Fibroblast of lung (primary cell): ENCODE results near the gene SLC4A2. TPM values are rescaled to one million over a fixed set of nuclear protein-coding genes. Genes with fewer than 3 reads are reported as not detected.

Source experiments
- DNase-seq, 2 donors: peaks; one replicate each; pipeline versions ENCODE4 v3.0.0 to v3.0.0-alpha.2; 2010; ENCODE audit warnings: low read depth in 2 of 2
- H2AFZ ChIP-seq: 2 replicates; pipeline ENCODE4 v1.5.1; 2012; ENCODE audit warnings: low read length, control low read depth, inconsistent platforms
- H3K27ac ChIP-seq: 2 replicates; pipeline ENCODE4 v1.5.1; 2011; ENCODE audit warnings: low read length, control low read depth; ENCODE audit not compliant: insufficient read depth
- H3K27me3 ChIP-seq: 2 replicates; pipeline ENCODE4 v1.5.1; 2011; ENCODE audit warnings: mild to moderate bottlenecking, low read length; ENCODE audit not compliant: control insufficient read depth, insufficient read depth
- H3K36me3 ChIP-seq: 2 replicates; pipeline ENCODE4 v1.5.1; 2011; ENCODE audit warnings: low read length; ENCODE audit not compliant: control insufficient read depth, insufficient read depth
- H3K4me1 ChIP-seq: 2 replicates; pipeline ENCODE4 v1.5.1; 2011; ENCODE audit warnings: low read length; ENCODE audit not compliant: control insufficient read depth, insufficient read depth; ENCODE audit errors: extremely low read depth
- H3K4me2 ChIP-seq: 2 replicates; pipeline ENCODE4 v1.5.1; 2011; ENCODE audit warnings: low read length, control low read depth; ENCODE audit not compliant: insufficient read depth; ENCODE audit errors: extremely low read depth
- H3K4me3 ChIP-seq, 4 experiments: fragments of 200-600 bp in 1 of 4; sonication (generic) in 1 of 4; replicated peaks in 1 of 4; 2 replicates each; pipeline ENCODE4 v1.5.1; 2011 to 2016; ENCODE audit warnings: low read length in 4 of 4, low read depth in 3 of 4, mild to moderate bottlenecking in 3 of 4, control low read depth in 2 of 4, inconsistent platforms in 1 of 4, mixed read lengths in 1 of 4; ENCODE audit not compliant: insufficient read depth in 1 of 4; ENCODE audit errors: control extremely low read depth in 1 of 4
- H3K79me2 ChIP-seq: 2 replicates; pipeline ENCODE4 v1.5.1; 2012; ENCODE audit warnings: mild to moderate bottlenecking, low read length, inconsistent platforms; ENCODE audit not compliant: control insufficient read depth, insufficient read depth
- H3K9ac ChIP-seq: 2 replicates; pipeline ENCODE4 v1.5.1; 2011; ENCODE audit warnings: mild to moderate bottlenecking, low read length, control low read depth; ENCODE audit not compliant: insufficient read depth
- H3K9me3 ChIP-seq: 2 replicates; pipeline ENCODE4 v1.5.1; 2012; ENCODE audit warnings: low read depth, low read length; ENCODE audit not compliant: control insufficient read depth, insufficient read depth
- H4K20me1 ChIP-seq: 2 replicates; pipeline ENCODE4 v1.5.1; 2011; ENCODE audit warnings: low read length; ENCODE audit not compliant: control insufficient read depth, insufficient read depth; ENCODE audit errors: extremely low read depth
- EZH2 ChIP-seq: IDR thresholded peaks from 2 replicates; pipeline ENCODE4 v1.5.1; 2012; ENCODE audit warnings: low read length, control low read depth, mild to moderate bottlenecking; ENCODE audit errors: missing control alignments
- polyA plus RNA-seq, 2 donors: library from polyadenylated mRNA; depleted of rRNA in 1 of 2; stranded (reverse) in 1 of 2; unstranded in 1 of 2; fragments of >200 nt; gene quantifications; 2 replicates each; pipeline ENCODE4 v1.2.1, GENCODE V29; 2011 to 2012; ENCODE audit warnings: missing spikeins in 1 of 2
- total RNA-seq: library from RNA; depleted of rRNA; stranded (reverse); fragments of >200 nt; gene quantifications from 2 replicates; pipeline ENCODE4 v1.2.1, GENCODE V29; 2014
- TF ChIP-seq, protein P1 (sequence below), 2 donors: IDR thresholded peaks in 1 of 2; conservative IDR thresholded peaks in 1 of 2; 1 replicate in 1 of 2; 2 replicates in 1 of 2; pipeline ENCODE4 v1.5.1; 2011 to 2012; ENCODE audit warnings: low read length in 2 of 2, control low read depth in 1 of 2, inconsistent platforms in 1 of 2, low read depth in 1 of 2, mild to moderate bottlenecking in 1 of 2

SLC4A2 gene
- total and polyA plus RNA-seq, 2 donors (not counting 1 experiment from before 2014, with no cell fraction given) = 30.5 to 61.8 TPM

GRCh38 chr7:151099486-151100211, 40.3 kb downstream of the SLC4A2 start:
- no peak for DNase-seq
- TF ChIP-seq, protein P1, sequence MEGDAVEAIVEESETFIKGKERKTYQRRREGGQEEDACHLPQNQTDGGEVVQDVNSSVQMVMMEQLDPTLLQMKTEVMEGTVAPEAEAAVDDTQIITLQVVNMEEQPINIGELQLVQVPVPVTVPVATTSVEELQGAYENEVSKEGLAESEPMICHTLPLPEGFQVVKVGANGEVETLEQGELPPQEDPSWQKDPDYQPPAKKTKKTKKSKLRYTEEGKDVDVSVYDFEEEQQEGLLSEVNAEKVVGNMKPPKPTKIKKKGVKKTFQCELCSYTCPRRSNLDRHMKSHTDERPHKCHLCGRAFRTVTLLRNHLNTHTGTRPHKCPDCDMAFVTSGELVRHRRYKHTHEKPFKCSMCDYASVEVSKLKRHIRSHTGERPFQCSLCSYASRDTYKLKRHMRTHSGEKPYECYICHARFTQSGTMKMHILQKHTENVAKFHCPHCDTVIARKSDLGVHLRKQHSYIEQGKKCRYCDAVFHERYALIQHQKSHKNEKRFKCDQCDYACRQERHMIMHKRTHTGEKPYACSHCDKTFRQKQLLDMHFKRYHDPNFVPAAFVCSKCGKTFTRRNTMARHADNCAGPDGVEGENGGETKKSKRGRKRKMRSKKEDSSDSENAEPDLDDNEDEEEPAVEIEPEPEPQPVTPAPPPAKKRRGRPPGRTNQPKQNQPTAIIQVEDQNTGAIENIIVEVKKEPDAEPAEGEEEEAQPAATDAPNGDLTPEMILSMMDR (conservative IDR thresholded peaks at IDR 0.05 in 1 of 2, IDR thresholded peaks at IDR 0.05 in 1 of 2; ENCODE audit: low read depth in 1 of 2, low read length in 2 of 2) = no peak
- no peaks in the 10 kb centered on the region for H4K20me1 ChIP-seq

GRCh38 chr7:151100921-151101320, 41.5 kb downstream of the SLC4A2 start:
- DNase-seq = no peak
- no peaks in the 10 kb centered on the region for H3K36me3 ChIP-seq
- H3K79me2 ChIP-seq = peaks cover 38% of the 10 kb centered on the region
- H3K9ac ChIP-seq = no peak overlapping the region
- H3K4me3 ChIP-seq = no peak overlapping the region
- no peak overlapping the region for H3K4me2 ChIP-seq
- H3K27ac ChIP-seq = no peak overlapping the region
- H4K20me1 ChIP-seq = no peaks in the 10 kb centered on the region
- H3K4me1 ChIP-seq = peaks cover under 1% of the 10 kb centered on the region
- no peaks in the 10 kb centered on the region for H3K27me3 ChIP-seq
- TF ChIP-seq, protein P1 (conservative IDR thresholded peaks at IDR 0.05 in 1 of 2, IDR thresholded peaks at IDR 0.05 in 1 of 2; ENCODE audit: low read depth in 1 of 2, low read length in 2 of 2) = no peak
- no peak for TF ChIP-seq EZH2
- H3K9me3 ChIP-seq = no peaks in the 10 kb centered on the region
- no peak overlapping the region for H2AFZ ChIP-seq

More at GRCh38 chr7:151099486-151100211, 40.3 kb downstream of the SLC4A2 start:
- Histone ChIP-seq H3K9me3 (no peaks in the 10 kb centered on the region), H3K4me2 (no peak overlapping the region), H3K9ac (no peak overlapping the region), H2AFZ (no peak overlapping the region), H3K36me3 (no peaks in the 10 kb centered on the region), H3K79me2 (peaks cover 49% of the 10 kb centered on the region), H3K27ac (no peak overlapping the region), H3K4me1 (peaks cover 3% of the 10 kb centered on the region), H3K27me3 (no peaks in the 10 kb centered on the region), H3K4me3 (no peak overlapping the region)

- H3K9me3 ChIP-seq = no peaks in the 10 kb centered on the region
- no peaks in the 10 kb centered on the region for H4K20me1 ChIP-seq
- no peak overlapping the region for H3K4me2 ChIP-seq
- H3K27me3 ChIP-seq = no peaks in the 10 kb centered on the region
- H3K4me3 ChIP-seq = no peak overlapping the region
- no peak overlapping the region for H3K27ac ChIP-seq
- no peak for DNase-seq
- no peak overlapping the region for H2AFZ ChIP-seq
- H3K9ac ChIP-seq = no peak overlapping the region
- TF ChIP-seq, protein P1 (conservative IDR thresholded peaks at IDR 0.05 in 1 of 2, IDR thresholded peaks at IDR 0.05 in 1 of 2; ENCODE audit: low read depth in 1 of 2, low read length in 2 of 2) = no peak
- no peak for TF ChIP-seq EZH2
- H3K79me2 ChIP-seq = peaks cover 35% of the 10 kb centered on the region
- no peaks in the 10 kb centered on the region for H3K4me1 ChIP-seq
- no peaks in the 10 kb centered on the region for H3K36me3 ChIP-seq
Measured at GRCh38 chr7:151101621-151102396, 42.4 kb downstream of the SLC4A2 start.
